Measurements from ENCODE around the gene CD302. TPM values are rescaled to one million over a fixed set of nuclear protein-coding genes. Genes with fewer than 3 reads are reported as not detected.

Gene CD302
- total RNA-seq, 1 experiment from 2014 or later = 0.68 TPM

GRCh38 chr2:159783556-159783955, 14.5 kb downstream of the CD302 start:
- no peak overlapping the region for H2BK20ac ChIP-seq (ENCODE audit: low read depth, low read length, poor library complexity, severe bottlenecking)
- Mint-ChIP-seq H3K4me1 (peaks cover 14 to 19% of the 10 kb centered on the region in 2 experiments), H3K27me3 (ENCODE audit: low read depth) (no peaks in the 10 kb centered on the region; the same call in 1 of the 2 replicates), H3K4me3 (no peak overlapping the region), H3K27ac (no peak overlapping the region), H3K9me3 (no peaks in the 10 kb centered on the region), H3K36me3 (ENCODE audit: insufficient read depth in 1 of 3, low read depth in 3 of 3) (no peaks in the 10 kb centered on the region)
- H3K18ac ChIP-seq (ENCODE audit: insufficient read length, low read depth, low read length) = no peak overlapping the region
- H2BK120ac ChIP-seq (ENCODE audit: low read depth, low read length, poor library complexity, severe bottlenecking) = no peak overlapping the region
- H2BK5ac ChIP-seq (ENCODE audit: insufficient read length, low read length) = no peak overlapping the region
- H3K23me2 ChIP-seq (ENCODE audit: insufficient read length, low read depth, low read length, poor library complexity, severe bottlenecking) = no peaks in the 10 kb centered on the region
- peaks cover 5% of the 10 kb centered on the region; the same call in 1 of the 2 replicates for H3K4me1 ChIP-seq (ENCODE audit: insufficient read depth, low read length)
- TF ChIP-seq, protein P1, sequence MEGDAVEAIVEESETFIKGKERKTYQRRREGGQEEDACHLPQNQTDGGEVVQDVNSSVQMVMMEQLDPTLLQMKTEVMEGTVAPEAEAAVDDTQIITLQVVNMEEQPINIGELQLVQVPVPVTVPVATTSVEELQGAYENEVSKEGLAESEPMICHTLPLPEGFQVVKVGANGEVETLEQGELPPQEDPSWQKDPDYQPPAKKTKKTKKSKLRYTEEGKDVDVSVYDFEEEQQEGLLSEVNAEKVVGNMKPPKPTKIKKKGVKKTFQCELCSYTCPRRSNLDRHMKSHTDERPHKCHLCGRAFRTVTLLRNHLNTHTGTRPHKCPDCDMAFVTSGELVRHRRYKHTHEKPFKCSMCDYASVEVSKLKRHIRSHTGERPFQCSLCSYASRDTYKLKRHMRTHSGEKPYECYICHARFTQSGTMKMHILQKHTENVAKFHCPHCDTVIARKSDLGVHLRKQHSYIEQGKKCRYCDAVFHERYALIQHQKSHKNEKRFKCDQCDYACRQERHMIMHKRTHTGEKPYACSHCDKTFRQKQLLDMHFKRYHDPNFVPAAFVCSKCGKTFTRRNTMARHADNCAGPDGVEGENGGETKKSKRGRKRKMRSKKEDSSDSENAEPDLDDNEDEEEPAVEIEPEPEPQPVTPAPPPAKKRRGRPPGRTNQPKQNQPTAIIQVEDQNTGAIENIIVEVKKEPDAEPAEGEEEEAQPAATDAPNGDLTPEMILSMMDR (conservative IDR thresholded peaks at IDR 0.05) = no peak
- H4K91ac ChIP-seq (ENCODE audit: insufficient read length, low read depth, low read length) = no peak overlapping the region
- no peaks in the 10 kb centered on the region for H4K20me1 ChIP-seq (ENCODE audit: control insufficient read depth, insufficient read depth, insufficient read length)
- H3K9ac ChIP-seq (ENCODE audit: extremely low read depth, insufficient read length, low read length) = no peak overlapping the region
- no peak overlapping the region for H3K4ac ChIP-seq (ENCODE audit: low read depth, low read length)
- no peak overlapping the region for H2BK12ac ChIP-seq (ENCODE audit: insufficient read length, low read depth, low read length)
- no peak overlapping the region for H3T11ph ChIP-seq (ENCODE audit: low read length)
- DNase-seq = no peak
- H3K27ac ChIP-seq (ENCODE audit: insufficient read length, low read depth, low read length) = no peak overlapping the region
- H4K5ac ChIP-seq (ENCODE audit: insufficient read length, low read depth, low read length) = no peak overlapping the region
- H4K8ac ChIP-seq (replicated peaks; ENCODE audit: insufficient read length, low read depth, low read length) = no peak overlapping the region
- no peak overlapping the region for H3K14ac ChIP-seq (ENCODE audit: insufficient read depth, low read length)
- no CpG with 5 or more reads among the region's 1 CpG for WGBS (ENCODE audit: extremely low coverage, insufficient read length, low lambda C conversion rate)
- H3K79me1 ChIP-seq (ENCODE audit: insufficient read depth, low read depth, low read length, poor library complexity, severe bottlenecking) = no peaks in the 10 kb centered on the region
- no peaks in the 10 kb centered on the region for H3K79me2 ChIP-seq (ENCODE audit: insufficient read depth, low read length)
- no peaks in the 10 kb centered on the region for H3K27me3 ChIP-seq (ENCODE audit: insufficient read depth, low read length)
- H3K4me2 ChIP-seq (ENCODE audit: insufficient read depth, insufficient read length, low read length) = no peak overlapping the region
- no peaks in the 10 kb centered on the region for H3K9me3 ChIP-seq (ENCODE audit: control insufficient read depth, low read depth, low read length)
- no peak overlapping the region for H2BK15ac ChIP-seq (ENCODE audit: low read depth, low read length)
- H2AFZ ChIP-seq (ENCODE audit: low read length) = no peak overlapping the region
- H2AK5ac ChIP-seq (ENCODE audit: insufficient read length, low read length) = no peak overlapping the region
- H3K56ac ChIP-seq (ENCODE audit: insufficient read length, low read depth, low read length) = no peak overlapping the region
- no peak overlapping the region for H3K23ac ChIP-seq (ENCODE audit: insufficient read length, low read depth, low read length)
